Mesenteric fat pad (tissue), 1 donor: ENCODE measurements around the gene TNFRSF14. TPM values are rescaled to one million over a fixed set of nuclear protein-coding genes. Genes with fewer than 3 reads are reported as not detected.

Experiments used
- DNase-seq: peaks from one replicate; pipeline ENCODE4 v3.0.0-alpha.2; 2020; ENCODE audit warnings: low spot score
- total RNA-seq: library from RNA; stranded (reverse); fragmentation: NEBNext Ultra II Directional; extraction: Animal tissue kit (Norgen Biotek cat#: 25700); gene quantifications from one replicate; pipeline ENCODE4 v1.2.1, GENCODE V29; 2021
- donor health status: DM: yes; HTN: yes; CAD: no.

TNFRSF14 gene
- total RNA-seq, 1 donor from 2014 or later = 53.7 TPM

DNA sequence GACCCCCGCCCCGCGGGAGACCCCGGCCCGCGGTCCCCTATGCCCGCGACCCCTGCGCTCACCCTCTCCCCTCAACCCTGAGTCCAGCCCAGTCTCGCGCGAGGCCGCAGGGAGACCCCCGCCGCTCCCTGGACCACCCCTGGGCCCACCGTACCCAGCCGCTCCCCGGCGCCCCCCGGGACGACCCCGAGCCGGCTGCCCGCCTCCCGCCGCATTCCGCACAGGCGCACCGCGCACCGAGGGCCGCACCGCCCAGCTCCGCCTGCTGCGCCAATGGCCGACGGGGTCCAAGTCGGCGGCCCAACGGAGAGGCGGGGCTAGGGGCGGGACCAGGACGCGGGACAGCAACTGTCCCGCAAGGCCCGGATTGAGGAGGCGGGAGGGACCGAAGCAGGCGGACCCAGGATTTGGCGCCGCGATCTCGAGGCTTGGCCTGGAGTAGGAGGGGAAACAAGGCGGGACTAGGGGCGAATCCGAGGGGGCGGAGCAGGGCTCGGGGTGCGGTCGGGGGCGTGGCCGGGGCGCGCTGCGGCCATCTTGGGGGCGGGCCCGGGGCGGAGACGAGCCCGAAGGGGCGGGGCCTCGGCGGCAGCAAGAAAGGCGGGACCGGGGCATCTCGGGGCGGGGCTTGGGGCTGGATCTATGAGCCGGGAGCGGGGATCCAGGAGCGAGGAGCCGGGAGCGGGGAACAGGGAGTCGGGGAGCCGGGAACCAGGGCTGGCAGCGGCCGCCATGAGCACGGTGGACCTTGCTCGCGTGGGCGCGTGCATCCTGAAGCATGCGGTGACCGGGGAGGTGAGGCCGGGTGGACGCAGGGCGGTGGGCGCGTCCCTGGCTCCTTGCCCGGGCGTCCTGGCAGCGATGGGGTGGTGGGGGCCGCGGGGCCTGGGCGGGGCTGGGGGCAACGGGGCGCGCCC, 30.2 kb downstream of the TNFRSF14 start, which contains the start of gene PRXL2B:
Gene PRXL2B (plus strand): TSS at position 624 of the 917 bp plus-strand sequence. CDS start 109 bp downstream, at position 733.
- peak; percentile 100 for DNase-seq

DNA sequence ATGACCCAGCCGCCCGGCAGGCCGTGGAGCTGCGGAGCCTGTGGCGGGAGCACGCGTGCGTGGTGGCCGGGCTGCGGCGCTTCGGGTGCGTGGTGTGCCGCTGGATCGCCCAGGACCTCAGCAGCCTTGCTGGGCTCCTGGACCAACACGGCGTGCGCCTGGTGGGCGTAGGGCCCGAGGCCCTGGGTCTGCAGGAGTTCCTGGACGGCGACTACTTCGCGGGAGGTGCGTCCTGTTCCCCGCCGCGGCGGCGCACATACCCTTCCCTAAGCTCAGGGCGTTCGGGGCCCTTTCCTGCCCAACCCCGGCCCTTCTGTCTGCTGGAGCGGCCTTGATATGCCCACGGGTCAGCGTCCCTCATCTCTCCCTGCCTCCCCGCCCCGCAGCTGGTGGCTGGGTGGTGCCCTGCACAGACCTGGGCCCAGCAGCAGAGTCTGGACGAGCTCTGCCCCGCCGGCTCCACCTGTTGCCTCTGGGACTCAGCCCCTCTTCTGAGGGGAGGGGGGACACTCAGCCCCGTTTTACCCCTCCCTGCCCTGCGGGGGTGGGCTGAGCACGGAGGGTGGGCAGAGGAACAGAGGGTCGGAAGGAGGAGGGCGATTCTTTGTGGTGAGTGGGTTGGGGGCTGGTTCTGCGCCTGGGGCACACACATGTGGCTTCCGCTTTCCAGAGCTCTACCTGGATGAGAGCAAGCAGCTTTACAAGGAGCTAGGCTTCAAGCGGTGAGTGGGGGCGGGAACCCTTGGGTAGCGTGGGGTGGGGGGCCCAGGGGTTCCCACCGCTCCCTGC, 31.1 kb downstream of the TNFRSF14 start:
- DNase-seq = no peak

DNA sequence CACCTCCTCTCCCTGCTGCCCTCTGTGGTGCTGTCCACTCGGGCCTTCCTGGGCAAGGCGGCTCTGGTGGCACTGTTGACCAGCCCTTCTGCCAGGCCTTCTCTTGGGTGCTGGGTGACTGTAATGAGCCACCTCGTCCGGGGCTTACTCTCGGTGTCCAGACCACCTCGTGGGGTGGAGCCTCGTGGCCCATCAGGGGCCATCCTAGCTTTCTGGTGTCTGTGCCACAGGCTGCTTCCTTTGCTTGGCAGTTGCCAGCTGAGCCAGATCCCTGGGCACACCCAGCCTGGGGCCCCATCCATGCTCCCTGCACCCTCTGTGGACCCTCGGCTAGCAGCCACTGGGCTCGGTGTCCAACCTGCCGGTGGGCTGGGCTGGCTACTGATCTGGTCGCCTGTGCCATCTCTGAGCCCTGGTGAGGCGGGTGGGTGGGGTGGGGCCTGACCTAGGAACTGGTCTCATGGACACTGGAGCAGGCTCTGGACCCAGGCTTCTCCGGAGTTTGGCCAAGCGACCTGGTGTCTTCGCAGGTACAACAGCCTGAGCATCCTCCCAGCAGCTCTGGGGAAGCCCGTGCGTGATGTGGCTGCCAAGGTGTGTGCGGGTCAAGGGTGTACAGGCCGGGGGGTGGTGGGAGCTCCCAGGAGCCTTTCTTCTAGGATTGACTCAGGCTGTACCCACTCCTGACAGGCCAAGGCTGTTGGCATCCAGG, 31.8 kb downstream of the TNFRSF14 start:
- DNase-seq = no peak

DNA sequence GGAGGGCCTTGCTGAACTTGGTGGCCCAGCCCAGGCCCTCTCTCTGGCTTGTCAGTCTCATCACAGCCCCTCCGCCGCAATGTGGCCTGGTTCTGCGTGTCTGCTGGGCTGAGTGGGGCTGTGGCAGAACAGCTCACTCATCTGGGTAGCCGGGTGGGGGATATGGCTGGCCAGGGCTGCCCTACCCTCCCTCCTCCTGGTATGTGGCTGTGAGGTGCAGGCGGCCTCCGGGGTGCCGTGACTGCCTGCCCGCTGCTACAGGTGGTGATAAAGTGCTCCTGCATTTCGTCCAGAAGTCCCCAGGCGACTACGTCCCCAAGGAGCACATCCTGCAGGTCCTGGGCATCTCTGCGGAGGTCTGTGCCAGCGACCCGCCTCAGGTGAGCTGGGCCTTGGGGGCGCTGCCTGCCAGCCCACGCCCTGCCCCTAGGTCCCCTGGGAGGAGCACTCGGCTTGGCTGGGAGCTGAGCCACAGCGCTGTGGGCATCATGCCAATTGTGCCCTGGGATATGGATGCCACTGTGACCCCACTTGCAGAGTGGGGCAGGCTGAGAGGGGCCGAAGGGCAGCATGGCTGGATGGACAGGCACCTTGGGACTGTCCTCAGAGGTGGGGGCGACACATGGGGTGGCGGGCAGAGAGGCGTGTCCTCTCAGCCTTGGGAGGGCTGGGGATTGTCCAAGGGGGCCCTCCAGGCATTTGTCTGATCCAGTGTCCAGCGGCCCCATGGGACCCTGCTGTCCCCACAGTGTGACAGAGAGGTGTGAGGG, 32.7 kb downstream of the TNFRSF14 start:
- no peak for DNase-seq

DNA sequence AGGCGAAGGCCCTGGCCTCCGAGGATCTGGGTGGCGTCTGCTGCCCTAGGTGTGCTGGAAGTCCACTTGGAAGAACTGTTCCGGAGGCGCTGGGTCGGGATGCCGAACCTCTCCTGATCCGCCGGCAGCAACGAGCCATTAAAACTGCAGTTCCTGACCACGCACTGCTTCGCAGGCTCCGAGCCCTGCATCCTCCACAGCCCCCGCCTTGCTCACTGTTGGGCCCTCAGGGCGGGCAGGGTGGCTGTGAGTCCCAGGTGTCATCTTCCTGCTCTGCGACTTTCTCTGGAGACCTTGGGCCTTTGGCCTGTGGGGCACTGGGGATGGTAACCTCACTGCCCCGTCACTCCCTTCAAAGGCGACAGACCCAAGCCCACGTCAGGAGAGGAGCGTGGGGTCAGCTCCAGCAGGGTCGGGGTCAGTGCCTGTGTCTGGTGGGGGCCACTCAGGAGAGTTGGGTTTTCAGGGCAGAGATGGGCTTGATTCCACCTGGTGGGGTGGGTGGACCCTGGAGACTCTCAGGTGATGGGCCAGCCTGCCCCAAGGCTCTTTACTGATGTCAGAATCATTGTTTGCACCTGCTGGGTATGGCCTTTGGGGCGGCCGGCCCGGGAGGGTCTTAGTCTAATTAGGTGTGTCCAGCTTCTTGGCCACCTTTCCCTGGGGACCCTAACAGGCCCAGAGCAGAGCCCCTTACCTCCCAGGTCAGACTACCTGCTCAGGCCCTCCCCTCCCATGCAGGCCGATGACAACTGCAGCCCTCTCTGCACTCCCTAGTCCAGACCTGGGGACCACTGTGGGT, 33.5 kb downstream of the TNFRSF14 start:
- DNase-seq = no peak

DNA sequence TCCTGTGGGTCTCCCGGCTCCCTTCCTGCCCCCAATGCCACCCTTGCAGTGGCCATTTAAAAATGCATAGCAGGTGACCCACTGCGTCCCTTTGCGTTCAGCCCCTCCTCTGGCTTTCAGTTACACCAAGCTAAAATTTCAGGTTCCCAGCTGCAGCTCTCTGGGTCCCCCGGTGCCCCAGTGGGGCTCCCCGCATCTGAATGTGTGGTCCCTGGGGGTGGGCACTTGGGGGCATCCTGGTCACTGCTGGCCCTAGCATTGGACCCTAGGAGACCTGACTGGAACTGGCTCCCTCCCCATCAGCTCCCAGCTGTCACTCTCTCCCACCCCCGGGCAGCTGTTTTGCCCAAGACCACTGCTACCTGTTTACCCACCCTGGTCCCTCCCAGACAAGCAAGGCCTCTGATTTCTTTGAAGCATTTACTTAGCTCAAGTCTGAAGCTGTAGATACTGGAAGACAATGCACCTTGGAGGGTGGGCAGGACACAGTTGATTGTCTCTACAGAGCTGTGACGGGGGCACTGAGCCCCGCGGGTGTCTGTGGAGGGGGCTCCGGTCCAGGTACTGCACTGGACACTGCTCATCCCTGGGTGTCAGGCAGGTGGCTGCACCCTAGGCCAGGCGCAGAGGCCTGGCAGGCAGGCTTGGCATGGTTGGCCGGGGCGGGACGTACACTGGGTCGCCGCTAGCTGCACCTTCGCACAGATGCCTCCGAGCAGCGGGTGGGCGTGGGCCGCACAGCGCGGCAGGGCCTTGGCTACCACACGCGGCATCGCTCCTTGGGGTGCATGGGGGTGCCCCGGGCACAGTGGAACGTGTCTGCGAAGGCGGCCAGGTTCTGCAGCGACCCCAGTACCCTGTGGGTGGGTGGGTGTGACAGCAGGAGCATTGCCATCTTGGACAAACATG, 34.3 kb downstream of the TNFRSF14 start:
- DNase-seq = no peak

DNA sequence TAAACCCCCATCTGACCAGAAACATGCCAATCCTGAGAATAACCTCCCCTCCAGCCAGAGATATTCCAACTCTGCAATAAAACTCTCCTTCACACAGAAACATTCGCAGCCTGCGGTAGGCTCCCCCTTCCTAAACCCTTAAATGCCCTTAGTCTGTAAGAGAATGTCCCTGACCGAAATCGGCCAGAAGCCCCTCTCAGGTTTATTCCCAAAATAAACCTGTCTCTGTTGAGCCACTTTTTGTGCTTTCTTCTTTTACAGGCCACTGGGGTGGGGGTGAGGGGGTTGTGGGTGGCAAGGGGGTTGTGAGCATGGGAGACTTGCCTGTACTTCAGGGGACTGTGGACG, 35.0 kb downstream of the TNFRSF14 start:
- no peak for DNase-seq

DNA sequence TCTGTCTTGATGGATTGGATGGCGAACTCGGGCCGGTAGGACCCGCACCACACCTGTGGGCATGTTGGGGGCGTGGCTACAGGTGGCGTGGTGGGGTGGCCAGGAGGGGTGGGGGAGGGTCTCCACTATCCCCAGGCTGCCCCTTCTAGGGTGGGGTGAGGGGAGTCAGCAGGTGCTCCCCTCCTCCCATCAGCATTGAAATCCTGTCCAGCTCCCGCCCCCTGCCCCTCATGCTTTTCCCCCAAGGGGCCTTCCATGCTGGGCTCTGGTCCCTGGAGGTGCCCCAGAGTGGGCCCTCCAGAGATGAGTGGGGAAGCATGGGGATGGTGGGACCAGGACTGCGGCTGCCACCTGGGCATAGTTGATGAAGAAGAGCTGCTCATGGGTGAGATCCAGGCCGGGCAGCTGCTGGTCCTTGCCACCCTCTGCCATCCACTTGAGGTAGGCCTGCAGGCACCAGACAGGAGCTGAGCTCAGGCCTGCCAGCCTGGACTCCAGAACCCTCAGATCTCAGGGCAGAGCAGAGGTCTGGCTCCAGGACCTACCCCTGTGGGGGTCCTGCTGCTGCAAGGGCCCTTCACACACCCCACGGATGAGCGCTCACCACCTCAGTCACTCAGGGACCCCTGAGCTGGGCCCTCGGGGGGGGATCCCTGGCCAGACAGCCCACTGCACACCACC, 35.5 kb downstream of the TNFRSF14 start:
- no peak for DNase-seq

DNA sequence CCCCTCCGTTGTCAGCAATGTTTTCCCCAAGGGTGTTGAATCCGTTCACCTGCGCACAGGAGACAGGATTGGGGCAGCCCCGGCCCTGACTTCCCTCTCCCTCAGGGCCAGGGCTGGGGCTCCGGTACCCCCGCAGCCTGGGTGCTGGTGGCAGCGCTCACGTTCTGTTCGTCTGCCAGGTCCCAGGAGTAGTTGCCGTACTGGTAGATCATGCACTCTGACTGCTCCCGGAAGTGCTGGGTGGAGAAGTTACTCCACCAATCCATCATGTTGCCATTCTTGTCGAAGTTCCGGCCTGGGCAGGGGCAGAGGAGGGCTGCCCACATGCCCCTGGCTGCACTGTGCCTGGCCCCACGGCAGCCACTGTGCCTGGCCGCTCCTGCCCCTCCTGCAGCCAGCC, 36.5 kb downstream of the TNFRSF14 start:
- no peak for DNase-seq

DNA sequence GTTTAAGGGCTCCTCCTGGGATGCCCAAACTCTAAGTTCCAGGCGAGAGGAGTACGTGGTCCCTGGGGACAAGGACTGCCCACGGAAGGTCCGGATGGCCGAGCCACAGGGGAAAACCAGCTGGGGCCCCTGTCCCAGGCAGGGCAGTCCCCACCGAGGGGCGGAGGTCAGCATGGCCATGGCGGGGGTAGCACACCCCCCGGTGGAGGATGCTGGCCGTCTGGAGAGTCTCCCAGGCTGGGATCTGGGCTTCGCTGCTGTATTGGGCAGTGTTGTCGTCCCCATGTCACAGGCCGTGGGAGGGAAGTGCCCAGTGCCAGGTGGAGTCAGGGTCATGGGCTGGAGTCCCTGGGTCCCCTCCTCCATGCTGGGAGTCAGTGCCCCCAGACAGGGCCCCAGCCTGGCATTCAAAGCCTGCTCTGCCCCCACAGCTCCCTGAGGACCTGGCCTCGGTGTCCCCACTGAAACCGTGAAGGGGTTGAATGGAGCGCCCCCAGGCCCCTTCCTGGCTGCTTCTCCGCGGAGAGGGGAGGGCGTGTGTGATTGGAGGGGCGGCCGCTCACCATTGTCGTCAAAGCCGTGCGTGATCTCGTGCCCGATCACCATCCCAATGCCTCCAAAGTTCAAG, 37.2 kb downstream of the TNFRSF14 start:
- no peak for DNase-seq

DNA sequence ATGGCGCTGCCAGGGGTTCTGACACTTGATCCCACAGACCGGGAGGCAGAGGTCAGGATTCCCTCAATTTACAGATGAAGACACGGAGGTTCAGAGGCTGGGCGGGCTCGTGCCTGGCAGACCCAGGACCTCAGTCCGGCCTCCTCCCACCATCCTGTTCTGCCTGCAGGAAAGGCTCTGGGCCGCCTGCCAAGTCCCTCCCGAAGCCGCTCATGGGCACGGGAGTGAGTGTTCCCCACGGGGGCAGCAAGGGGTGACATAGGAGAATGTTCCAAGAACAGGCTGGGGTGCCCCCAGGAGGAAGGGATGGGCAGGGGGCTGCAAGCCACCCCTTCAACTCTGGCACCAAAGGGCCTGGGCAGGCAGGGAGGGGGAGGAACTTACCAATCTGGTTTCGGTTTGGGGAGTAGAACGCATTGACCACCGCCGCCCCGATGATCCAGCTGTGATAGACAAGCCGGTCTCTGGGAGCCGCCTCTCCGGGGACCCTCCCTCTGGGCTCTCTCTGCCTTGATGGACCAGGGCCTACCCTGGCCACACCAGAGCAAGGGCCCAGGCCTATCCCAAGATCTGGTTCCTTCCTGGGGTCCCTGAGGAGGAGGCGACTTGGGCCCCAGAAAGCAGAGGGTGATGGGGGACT, 38.0 kb downstream of the TNFRSF14 start:
- no peak for DNase-seq

DNA sequence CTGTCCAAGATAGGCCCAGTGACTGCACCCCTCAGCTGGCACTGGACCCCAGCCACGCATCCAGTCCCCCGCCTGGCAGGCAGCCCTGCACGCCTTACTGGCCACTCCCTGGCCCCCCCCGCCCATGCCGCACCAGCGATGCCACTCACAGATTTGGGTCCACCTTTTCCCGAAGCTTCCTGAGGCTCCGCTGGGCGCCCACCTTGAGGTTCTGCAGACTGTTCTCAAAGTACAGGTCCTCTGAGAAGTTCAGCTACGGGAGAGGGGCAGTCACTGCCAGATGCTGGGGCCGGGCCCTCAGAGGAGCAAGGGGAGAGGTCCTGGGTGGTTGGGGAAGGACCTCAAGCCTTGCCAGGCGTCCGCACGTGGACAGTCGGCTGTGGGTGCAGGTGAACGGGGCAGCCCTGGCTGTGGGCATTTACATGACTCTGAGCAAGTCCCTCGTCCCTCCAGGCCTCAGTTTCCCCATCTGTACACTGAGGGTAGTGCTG, 38.5 kb downstream of the TNFRSF14 start:
- DNase-seq = no peak

DNA sequence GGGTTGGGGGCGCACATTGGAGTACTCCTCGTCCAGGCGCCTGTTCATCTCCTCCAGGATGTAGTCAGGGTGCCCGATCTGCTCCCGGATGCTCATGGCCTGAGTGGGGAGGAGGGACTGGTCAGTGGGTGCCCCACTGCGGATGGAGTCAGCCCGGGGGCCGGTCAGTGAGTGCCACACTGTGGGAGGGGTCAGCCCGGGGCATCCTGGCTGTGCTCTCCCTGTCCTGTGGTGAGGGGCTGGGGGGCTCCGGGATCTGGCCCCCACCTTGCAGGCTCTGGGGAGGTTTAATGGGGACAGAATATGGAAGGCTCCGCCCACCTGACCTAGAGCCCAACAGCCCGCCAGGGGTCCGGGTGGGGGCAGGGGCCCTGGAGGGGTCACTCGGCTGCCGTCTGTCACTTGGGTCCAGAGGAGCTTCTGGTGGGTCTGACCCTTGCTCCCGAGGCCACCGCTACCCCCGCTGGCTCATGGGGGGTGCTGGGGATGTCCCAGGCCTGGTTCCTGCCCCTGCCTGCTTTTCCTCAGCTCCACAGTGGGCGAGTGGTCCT, 39.2 kb downstream of the TNFRSF14 start:
- no peak for DNase-seq

DNA sequence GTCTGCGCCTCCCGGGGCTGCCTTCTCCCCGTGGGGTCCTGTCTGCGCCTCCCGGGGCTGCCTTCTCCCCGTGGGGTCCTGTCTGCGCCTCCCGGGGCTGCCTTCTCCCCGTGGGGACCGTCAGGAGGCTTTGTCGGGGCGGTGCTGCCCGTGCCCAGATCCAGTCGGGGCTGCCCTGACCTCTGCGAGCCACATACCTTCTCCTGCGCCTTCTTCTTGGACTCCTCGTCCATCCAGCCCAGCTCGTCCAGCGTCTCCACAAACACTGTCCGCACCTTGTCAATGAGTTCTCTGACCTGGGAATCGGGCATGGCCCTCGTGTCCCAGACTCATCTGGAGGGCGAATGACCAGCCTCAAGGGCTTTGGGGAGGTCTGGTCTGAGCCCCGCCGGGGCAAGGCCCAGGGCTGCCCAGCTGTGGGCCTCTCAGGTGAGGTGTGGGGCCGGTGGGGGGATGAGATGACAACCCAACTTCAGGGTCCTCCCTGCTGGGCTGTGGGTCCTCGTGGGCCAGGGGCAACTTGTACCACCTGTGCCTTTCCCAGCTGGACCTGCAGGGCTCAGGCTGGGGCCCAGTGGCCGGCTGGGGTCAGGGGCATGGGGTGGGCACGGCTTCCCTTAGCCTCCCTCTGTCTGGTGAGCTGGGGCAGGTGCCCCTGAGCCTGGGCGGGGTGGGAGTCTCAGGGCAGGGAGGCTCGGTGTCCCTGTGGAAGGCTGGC, 39.8 kb downstream of the TNFRSF14 start:
- DNase-seq = no peak

DNA sequence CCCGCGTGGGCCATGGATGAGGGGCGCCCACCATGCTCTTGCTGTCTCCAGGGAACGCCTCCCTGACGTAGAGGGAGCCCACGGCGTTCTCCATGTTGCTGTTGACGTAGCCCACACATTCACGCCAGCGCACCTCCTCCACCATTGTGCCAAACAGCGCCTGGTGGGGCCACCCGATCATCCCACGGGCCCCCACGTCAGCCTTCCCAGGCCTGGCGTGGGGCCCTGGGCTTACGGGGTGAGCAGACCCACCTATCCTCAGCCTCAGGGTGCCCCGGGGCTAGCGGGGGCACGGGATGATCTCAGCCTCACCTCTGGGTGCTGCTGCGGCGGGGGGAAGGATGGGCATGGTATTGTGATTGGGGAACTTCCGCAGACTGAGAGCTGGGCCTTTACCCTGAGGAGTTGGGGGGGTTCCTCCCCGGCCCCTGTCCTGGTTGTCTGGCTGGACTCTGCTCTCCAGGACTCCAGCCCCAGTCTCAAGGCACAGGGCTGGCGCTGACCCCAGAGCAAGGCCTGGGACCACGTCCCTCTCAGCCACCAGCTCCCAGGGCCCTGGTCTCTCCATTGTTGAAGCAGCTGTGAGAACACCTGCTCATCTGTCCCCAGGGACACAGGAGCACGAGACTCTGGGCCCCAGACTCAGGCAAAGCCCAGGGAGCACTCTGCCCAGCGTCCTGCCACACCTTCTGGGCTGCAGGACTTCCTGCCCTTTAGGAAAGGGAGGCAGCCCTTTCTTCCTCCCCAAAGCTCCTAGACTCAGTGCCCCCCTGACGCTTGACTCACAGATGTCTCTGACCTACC, 40.6 kb downstream of the TNFRSF14 start:
- DNase-seq = no peak
